ENCODE measurements around the gene HDAC4.

GRCh38 chr2:239239607-239240413 lies 161.0 kb downstream of the HDAC4 start:
- TF ChIP-seq POLR2A (IDR thresholded peaks at IDR 0.05) (no peak), EP300 (IDR thresholded peaks at IDR 0.05) (no peak), CTCF (IDR thresholded peaks at IDR 0.05) (no peak), POLR2AphosphoS5 (IDR thresholded peaks at IDR 0.05) (peak in 2 of 3 donors; percentile 6 to 8)

All from stomach (tissue), 4 donors.